Daoy (cell line): Measurements from ENCODE around the gene PTX4. TPM values are rescaled to one million over a fixed set of nuclear protein-coding genes. Genes with fewer than 3 reads are reported as not detected.
"Not testable (repeated sequence)": the region's sequence is repeated elsewhere in the genome, so short reads cannot be mapped to it uniquely, and the experiment has no call there.

Source experiments
- DNase-seq: peaks from one replicate; pipeline ENCODE4 v3.0.0-alpha.2; 2015; ENCODE audit warnings: low read depth
- total RNA-seq: library from RNA; depleted of rRNA; stranded (reverse); fragments of >200 nt; shearing (Covaris generic); gene quantifications from 2 replicates; pipeline ENCODE4 v1.2.3, GENCODE V29; 2014

The PTX4 gene
- total RNA-seq, 1 experiment from 2014 or later, result not detected

GRCh38 chr16:1485847-1486496 lies 2.8 kb downstream of the PTX4 start:
- DNase-seq, result no peak

DNA sequence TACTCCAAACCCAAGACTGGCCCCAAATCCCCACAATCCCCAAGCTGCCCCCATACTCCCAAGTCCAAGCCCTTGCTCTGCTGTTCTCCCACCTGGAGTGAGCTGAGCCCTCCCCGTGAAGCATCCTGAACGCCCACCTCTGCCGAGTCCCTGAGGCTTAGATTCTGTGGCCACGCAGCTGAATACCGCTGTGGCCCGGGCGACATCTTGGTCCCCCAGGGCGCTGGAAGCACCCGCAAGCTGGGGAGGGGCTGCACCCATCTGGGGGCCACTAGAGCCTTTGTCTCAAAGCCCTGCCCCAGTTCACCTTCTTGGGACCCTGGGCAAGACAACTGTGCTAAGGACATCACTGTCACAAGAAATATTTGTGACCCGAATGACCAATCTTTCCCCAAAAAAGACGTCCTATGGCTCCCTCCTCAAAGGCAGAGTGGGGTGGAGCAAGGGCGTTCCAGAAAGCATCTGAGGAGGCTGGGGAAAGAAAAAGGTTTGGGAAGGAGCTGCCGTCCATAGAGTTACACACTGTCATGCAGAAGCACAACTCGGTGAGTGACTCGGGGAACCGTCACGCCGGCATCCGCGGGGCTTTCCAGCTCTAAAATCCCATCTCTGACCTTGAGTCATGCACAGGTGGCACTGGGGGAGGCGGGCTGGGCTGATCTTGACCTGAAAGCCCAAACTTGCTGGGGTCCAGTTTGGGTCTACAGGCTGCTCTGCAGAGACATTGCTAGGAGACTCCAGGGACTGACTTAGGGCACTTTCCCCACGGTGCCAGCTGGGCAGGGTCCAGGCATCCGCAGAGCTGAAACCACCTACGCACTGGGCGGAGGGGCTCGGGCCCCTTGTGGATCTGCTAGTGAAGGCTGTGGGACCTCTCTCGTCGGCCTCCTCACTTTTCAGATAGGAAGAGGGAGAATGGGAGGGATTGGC lies 6.6 kb downstream of the PTX4 start:
- peak; percentile 88 for DNase-seq

DNA sequence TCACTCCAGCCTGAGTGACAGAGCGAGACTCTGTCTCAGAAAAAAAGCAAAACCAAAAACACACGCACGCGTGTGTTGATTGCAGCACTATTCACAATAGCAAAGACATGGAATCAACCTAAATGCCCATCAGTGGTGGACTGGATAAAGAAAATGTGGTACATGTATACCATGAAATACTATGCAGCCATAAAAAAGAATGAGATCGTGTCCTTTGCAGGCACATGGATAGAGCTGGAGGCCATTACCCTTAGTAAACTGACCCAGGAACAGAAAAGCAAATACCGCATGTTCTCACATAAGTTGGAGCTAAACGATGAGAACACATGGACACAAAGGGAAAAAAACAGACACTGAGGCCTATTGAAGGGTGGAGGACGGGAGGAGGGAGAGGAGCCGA lies 9.8 kb downstream of the PTX4 start:
- not testable (repeated sequence) for DNase-seq

DNA sequence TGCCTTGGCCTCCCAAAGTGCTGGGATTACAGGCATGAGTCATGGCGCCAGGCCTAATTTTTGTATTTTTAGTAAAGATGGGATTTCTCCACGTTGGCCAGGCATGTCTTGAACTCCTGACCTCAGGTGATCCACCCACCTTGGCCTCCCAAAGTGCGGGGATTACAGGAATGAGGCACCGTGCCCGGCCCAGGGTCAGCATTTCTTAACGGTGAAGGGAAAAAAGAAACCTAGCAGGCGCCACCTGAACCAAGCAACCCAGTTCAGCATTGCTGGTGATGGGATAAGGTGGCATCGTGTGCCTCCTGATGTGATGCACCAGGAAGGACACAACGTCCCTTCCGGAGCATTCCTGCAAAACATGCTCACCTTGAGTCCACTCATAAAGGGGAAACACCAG lies 11.7 kb downstream of the PTX4 start:
- no peak for DNase-seq

- DNase-seq, result no peak
These were observed 13.1 kb downstream of the PTX4 start for GRCh38 chr16:1475552-1476114.

DNA sequence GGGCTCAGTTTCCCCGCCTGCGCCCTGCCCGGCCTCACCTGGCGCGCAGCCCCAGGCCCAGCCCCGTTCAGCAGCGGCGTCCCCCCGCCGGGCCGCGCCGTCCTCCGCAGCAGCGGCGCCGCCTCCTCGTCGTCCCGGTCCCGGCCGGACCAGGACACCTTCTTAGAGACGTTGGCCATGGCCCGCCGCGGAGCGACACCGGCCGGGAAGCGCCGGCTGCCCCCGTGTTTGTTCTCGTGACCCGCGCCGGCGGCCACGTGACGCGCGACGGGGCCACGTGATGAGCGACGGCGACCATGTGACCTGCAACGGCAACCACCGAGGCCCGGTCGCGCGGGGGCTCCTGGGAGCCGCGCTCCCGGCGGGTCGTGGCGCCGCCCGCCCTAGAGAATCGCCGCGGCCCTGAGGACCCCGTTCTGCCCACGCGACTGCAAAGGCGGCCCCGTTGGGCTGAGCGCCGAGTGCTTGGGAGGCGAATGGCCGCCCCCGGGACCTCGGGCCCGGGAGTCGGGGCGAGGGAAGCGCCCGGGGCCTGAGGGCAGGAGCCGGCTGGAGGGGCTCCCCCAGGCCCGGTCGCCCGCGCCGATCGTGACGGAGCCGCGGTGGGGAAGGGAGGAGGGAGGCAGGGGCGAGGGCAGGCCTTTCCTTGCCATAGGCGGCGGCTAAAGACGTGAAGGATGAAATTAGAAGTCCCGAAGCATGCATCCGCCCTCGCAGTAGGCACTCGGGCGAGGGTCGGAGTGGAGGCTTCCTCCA lies 13.8 kb downstream of the PTX4 start, which contains the start of gene CLCN7:
TSS of gene CLCN7 (minus strand) at position 233 of the 756 bp plus-strand sequence. CDS start at position 179, 54 bp downstream.
- DNase-seq, result peak; percentile 92

GRCh38 chr16:1474082-1474795 lies 14.5 kb downstream of the PTX4 start:
- DNase-seq, result no peak

DNA sequence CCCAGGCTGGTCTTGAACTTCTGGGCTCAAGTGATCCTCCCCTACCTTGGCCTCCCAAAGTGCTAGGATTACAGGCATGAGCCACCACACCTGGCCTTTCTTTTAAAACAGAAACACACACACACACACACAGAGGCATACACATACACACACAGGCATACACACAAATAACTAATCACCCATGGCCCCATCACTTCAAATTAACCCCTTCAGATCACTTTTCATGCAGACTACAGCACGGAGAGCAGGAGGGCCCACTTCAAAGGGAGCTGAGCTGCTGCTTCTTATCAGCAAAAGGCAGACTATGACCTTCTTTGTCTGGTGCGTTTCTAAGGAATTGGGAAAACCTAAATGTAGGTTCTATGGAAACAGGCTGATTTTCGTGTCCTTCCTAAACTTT lies 15.8 kb downstream of the PTX4 start:
- DNase-seq, result no peak

GRCh38 chr16:1471569-1472194 lies 17.1 kb downstream of the PTX4 start:
- DNase-seq, result no peak

DNA sequence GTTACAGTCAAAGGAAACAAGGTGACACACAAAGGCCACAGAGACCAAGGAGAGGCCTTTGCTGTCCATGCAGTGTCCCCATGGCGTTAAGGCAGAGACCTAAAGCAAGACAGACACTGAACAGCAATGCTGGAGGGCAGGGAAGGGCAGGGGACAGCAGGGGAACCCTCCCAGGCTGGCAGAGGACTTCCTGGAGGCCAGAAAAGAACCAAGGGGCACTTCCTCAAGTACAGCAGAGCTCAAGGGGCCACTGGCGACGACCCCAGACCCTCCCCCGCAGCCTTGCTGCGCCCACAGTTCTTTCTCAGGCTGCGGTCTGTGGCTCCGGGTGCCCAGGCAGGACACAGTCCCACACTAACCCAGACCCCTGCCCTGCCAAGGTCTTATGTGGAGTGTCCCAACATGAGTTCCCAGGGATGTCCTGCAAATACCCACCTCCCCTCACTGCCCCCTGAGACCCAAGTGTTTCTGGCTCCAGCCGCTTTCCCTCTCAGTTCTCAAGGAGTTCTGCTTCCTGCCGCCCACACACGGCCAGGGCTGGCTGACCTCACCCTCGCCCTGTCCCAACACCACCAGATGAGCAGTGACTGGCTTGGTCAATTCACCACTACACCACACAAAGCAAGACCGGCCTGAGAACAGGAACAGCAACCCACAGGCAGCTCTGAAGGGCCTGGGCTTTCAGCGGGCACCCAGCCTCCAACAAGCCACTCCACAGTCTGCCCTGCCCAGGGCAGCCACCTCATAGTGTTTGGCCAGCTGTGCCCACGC lies 18.1 kb downstream of the PTX4 start:
- DNase-seq, result no peak

DNA sequence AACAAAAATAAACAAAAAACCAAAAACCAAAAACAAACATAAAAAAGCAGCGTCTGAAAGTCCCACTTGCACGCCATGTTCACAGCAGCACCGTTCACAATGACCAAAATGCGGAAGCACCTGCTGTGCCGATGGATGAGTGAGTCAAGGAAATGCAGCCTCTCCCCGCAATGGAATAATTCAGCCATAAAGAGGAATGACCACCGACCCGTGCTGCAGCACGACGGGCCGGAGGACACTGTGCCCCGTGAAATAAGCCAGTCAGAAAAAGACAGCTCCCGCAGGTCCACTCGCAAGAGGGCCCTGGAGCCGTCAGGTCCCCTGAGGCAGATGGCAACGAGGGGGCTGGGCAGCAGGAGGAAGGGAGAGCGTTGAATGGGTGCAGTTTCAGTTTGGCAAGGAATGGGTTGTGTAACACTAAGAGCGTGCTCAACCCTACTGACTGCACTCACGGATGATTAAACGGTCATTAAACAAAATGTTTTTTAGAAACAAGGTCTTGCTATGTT lies 19.0 kb downstream of the PTX4 start:
- no peak for DNase-seq

DNA sequence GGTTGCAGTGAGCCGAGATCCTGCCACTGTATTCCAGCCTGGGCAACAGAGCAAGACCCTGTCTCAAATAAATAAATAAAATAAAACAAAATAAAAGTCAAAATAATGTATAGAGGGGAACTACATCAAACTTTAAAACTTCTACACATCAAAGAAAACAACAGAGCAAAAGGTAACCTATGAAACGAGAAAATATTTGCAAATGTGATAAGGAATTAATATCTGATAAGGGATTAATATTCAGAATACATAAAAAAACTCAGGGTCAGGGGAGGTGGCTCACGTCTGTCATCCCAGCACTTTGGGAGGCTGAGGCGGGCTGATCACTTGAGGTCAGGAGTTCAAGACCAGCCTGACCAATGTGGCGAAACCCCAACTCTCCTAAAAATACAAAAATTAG lies 19.6 kb downstream of the PTX4 start:
- not testable (repeated sequence) for DNase-seq

DNA sequence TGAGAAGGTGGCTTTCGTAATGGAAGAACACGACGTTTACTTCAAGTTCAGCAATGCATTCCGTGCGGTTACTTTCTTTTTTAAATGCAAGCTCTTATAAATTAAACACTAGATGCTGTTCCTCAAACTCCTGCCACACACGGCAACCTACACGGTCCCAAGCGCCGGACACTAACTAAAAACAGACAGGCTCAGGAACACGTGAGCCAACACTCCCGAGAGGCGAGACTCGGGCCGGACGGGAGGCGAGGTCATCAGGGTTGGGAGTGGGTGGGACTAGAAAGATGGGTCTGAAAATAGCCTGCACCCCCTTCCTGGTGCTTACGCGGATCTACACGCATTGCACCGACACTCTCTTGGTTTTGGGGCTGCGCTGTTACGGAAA lies 20.3 kb downstream of the PTX4 start:
- no peak for DNase-seq

GRCh38 chr16:1466968-1467521 lies 21.7 kb downstream of the PTX4 start:
- DNase-seq, result no peak

DNA sequence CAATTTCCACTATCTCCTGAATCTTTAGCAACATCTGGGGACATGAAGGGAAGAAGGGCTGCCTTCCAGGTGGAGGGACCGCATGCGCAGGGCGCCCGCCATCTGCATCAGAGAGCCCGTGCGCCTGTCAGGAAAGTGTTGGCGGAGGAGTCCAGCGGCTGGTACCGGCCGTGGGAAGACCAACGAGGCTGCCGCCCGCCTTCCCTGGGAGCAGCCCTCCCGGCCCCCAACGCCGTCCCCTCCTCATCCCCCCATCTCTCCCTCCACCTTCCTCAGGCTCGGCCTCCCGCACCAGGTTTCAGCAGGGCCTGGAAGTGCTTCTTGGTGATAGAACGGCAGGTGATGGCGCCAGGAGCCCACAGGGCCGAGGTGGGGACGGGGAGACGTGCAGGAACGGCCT lies 22.7 kb downstream of the PTX4 start:
- DNase-seq, result no peak

DNA sequence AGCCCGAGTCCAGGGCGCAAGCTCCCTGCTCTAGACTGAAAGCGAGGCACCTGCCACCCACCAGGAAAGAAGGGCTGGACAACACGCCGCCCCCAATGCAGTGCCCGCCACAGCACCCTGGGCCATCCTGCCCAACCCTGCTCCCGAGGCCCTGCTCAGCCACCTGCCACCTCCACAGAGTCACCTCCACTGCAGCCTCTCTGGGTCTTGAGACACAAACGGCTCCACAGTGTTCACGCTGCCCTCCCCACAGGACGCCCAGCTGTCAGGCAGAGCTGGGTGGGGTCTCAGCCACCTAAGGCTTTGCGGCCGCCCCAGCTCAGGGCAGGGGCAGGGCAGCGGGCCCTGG lies 23.2 kb downstream of the PTX4 start:
- no peak for DNase-seq

GRCh38 chr16:1464894-1465566 lies 23.7 kb downstream of the PTX4 start:
- DNase-seq, result no peak

DNA sequence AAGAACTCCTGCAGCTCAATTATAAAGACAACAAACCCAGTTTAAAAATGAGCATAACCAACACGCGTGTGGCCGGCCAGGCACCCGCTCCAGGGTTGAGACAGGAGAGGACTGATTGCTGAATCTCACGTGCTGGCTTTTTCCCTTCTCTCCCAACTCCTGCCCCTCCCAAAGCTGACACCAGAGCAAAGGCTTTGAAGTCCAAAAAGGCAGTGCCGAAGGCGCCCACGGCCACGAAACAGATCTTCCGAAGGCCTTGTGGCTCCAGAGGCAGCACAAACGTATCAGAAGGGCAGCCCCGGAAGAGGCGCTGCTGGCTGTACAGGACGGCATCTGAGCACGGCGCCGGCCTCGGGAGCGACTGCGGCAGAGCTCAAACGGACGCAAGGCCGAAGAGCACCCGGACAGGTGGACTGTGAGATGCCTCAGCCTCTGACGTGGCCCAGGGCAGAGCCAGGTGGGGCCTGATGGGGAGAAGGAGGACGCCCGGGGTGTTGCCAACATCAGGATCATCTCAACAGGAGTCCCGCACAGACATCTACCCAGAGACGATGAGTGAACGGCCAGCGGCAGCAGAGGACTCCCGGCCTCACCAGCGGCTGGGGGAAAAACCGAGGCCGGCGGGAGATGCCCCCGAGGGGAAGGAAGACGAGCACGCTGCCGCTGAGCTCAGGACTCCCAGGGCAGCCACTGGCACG lies 24.4 kb downstream of the PTX4 start:
- DNase-seq, result no peak
